IMR-90 (cell line): Measurements from ENCODE around the gene BANP.
"Not testable (repeated sequence)": the region's sequence is repeated elsewhere in the genome, so short reads cannot be mapped to it uniquely, and the experiment has no call there.

Source experiments
- BHLHE40 ChIP-seq: fragments of 150-350 bp; IDR thresholded peaks from 2 replicates; pipeline ENCODE4 v1.6.1; 2016; ENCODE audit warnings: mild to moderate bottlenecking, low read depth, low read length
- CEBPB ChIP-seq: IDR thresholded peaks from 2 replicates; pipeline ENCODE4 v1.6.1; 2012; ENCODE audit warnings: low read depth, low read length, improper control_type of control experiment
- CTCF ChIP-seq: conservative IDR thresholded peaks from 2 replicates; pipeline ENCODE4 v1.5.1; 2012; ENCODE audit warnings: mild to moderate bottlenecking, low read depth, low read length, improper control_type of control experiment
- ELK1 ChIP-seq: fragments of 150-350 bp; IDR thresholded peaks from 2 replicates; pipeline ENCODE4 v1.6.1; 2016; ENCODE audit warnings: low read depth, mild to moderate bottlenecking, low read length, moderate library complexity, borderline replicate concordance
- FOS ChIP-seq: fragments of 150-350 bp; IDR thresholded peaks from 2 replicates; pipeline ENCODE4 v1.6.1; 2016; ENCODE audit warnings: low read depth, low read length
- MXI1 ChIP-seq: IDR thresholded peaks from 2 replicates; pipeline ENCODE4 v1.6.1; 2012; ENCODE audit warnings: low read depth, mild to moderate bottlenecking, low read length, moderate library complexity, borderline replicate concordance
- POLR2A ChIP-seq: IDR thresholded peaks from 2 replicates; pipeline ENCODE4 v1.6.1; 2012; ENCODE audit warnings: mild to moderate bottlenecking, low read depth, low read length
- RAD21 ChIP-seq: IDR thresholded peaks from 2 replicates; pipeline ENCODE4 v1.6.1; 2012; ENCODE audit warnings: low read length, improper control_type of control experiment
- RCOR1 ChIP-seq: IDR thresholded peaks from 2 replicates; pipeline ENCODE4 v1.6.1; 2012; ENCODE audit warnings: mild to moderate bottlenecking, low read length, improper control_type of control experiment; ENCODE audit not compliant: insufficient replicate concordance
- RFX5 ChIP-seq: IDR thresholded peaks from 2 replicates; pipeline ENCODE4 v1.8.0; 2012; ENCODE audit warnings: low read depth, mild to moderate bottlenecking, low read length, moderate library complexity
- SMC3 ChIP-seq: fragments of 150-350 bp; IDR thresholded peaks from 2 replicates; pipeline ENCODE4 v1.6.1; 2016; ENCODE audit warnings: low read depth, mild to moderate bottlenecking, antibody characterized with exemption, low read length, moderate library complexity
- USF2 ChIP-seq: fragments of 150-350 bp; IDR thresholded peaks from 2 replicates; pipeline ENCODE4 v1.6.1; 2017; ENCODE audit warnings: mild to moderate bottlenecking, antibody characterized with exemption, low read length, low read depth

GRCh38 chr16:87988596-87988995 is 37.4 kb downstream of the BANP start:
- not testable (repeated sequence) for TF ChIP-seq CTCF, POLR2A, RCOR1, RAD21, BHLHE40, MXI1, SMC3, CEBPB, RFX5, ELK1, USF2, FOS
